Body of pancreas (tissue), 4 donors: ENCODE measurements around the gene COX14.

Source experiments
- POLR2A ChIP-seq, 3 donors: fragments of 450-650 bp; IDR thresholded peaks; one replicate each; pipeline ENCODE4 v1.6.1; 2016; ENCODE audit warnings: antibody characterized with exemption in 3 of 3, mild to moderate bottlenecking in 2 of 3
- TF ChIP-seq, protein P1 (sequence below), 7 experiments: fragments of 450-650 bp in 4 of 7; fragments of 200-600 bp in 3 of 7; sonication (generic) in 3 of 7; IDR thresholded peaks; one replicate each; pipeline ENCODE4 v1.5.1; 2016 to 2019; ENCODE audit warnings: antibody characterized with exemption in 7 of 7

DNA sequence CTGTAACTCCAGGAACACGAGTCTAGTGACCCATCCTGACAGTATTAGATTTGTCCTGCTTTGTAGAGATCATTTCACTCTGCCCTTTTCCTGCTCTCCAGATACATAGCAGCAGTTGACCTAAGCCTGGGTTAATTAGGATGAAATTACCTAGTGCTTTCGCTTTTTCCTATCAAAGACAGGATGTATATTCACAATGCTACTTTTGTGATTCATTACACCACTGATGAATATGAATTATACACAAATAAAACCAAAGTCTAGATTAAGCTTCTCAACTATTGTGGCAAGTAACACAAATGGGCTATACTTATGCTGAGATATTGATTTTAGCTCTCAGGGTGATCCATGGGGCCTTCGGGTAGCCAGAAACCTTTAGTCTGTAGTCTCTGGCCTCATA lies 37.3 kb downstream of the COX14 start:
- TF ChIP-seq, protein P1, sequence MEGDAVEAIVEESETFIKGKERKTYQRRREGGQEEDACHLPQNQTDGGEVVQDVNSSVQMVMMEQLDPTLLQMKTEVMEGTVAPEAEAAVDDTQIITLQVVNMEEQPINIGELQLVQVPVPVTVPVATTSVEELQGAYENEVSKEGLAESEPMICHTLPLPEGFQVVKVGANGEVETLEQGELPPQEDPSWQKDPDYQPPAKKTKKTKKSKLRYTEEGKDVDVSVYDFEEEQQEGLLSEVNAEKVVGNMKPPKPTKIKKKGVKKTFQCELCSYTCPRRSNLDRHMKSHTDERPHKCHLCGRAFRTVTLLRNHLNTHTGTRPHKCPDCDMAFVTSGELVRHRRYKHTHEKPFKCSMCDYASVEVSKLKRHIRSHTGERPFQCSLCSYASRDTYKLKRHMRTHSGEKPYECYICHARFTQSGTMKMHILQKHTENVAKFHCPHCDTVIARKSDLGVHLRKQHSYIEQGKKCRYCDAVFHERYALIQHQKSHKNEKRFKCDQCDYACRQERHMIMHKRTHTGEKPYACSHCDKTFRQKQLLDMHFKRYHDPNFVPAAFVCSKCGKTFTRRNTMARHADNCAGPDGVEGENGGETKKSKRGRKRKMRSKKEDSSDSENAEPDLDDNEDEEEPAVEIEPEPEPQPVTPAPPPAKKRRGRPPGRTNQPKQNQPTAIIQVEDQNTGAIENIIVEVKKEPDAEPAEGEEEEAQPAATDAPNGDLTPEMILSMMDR (IDR thresholded peaks at IDR 0.05): no peak
- no peak for TF ChIP-seq POLR2A (IDR thresholded peaks at IDR 0.05)
